ENCODE results near the gene CIDEB. TPM values are rescaled to one million over a fixed set of nuclear protein-coding genes. Genes with fewer than 3 reads are reported as not detected.

The CIDEB gene
- total RNA-seq, 1 experiment from 2014 or later, result 0.22 TPM

DNA sequence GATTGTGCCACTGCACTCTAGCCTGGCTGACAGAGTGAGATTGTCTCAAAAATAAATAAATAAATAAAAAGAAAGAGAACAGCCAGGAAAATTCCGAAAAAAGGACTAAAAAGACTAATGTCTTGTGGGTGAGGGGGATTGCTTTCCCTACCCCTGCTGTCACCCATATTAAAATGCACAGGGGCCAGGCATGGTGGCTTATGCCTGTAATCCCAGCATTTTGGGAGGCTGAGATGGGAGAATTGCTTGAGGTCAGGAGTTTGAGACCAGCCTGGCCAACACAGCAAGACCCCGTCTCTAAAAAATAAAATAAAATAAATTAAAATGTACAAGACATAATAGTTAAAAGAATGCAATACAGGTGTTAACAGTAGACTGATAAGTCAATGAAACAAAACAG is 14.3 kb downstream of the CIDEB start:
- RAD21 ChIA-PET (ENCODE audit: low non-redundant PET in 1 of 2, low total read pairs in 2 of 2, uncharacterized antibody in 2 of 2, unreplicated experiment in 2 of 2), result no interaction called here
- no TSS peak for BruUV-seq (replicated peaks)
- no peak overlapping the region for H3K4me2 ChIP-seq (ENCODE audit: low read length)
- no peaks in the 10 kb centered on the region for H3K9me2 ChIP-seq (ENCODE audit: insufficient read depth)
- no peaks in the 10 kb centered on the region for H4K20me1 ChIP-seq (ENCODE audit: insufficient read depth)
- peaks cover 17 to 23% of the 10 kb centered on the region in 2 experiments for H3K36me3 ChIP-seq (ENCODE audit: control insufficient read depth in 1 of 2, insufficient read depth in 2 of 2, low read length in 2 of 2)
- no peak overlapping the region for H3K9ac ChIP-seq (ENCODE audit: low read length)
- ATAC-seq (no peak), DNase-seq (ENCODE audit: low read depth, low spot score) (no peak)
- H3K27me3 ChIP-seq (ENCODE audit: insufficient read depth, low read length), result no peaks in the 10 kb centered on the region
- intact Hi-C loops (cut with micrococcal nuclease), result loop anchor here (10.0 kb wide), 1 partner anchor 309 kb away; the partner anchor contains the start of gene DHRS4L2
- POLR2A ChIA-PET, result no interaction called here
- no peak overlapping the region for H2AFZ ChIP-seq (ENCODE audit: low read depth, low read length, poor library complexity, severe bottlenecking)
- TF ChIP-seq POLR2AphosphoS5 (IDR thresholded peaks at IDR 0.05; ENCODE audit: low read depth, low read length), result no peak
- H3K27ac ChIP-seq (ENCODE audit: low read depth, low read length), result no peak overlapping the region
- no peaks in the 10 kb centered on the region for H3K9me3 ChIP-seq (ENCODE audit: control insufficient read depth in 1 of 2, insufficient read depth in 1 of 2, low read depth in 1 of 2, low read length in 2 of 2)
- H3K4me1 ChIP-seq (ENCODE audit: control insufficient read depth in 1 of 2, insufficient read depth in 2 of 2, low read length in 2 of 2), result peaks cover 9 to 16% of the 10 kb centered on the region in 2 experiments
- H3K79me2 ChIP-seq (ENCODE audit: insufficient read depth, low read length), result no peaks in the 10 kb centered on the region
- H3K4me3 ChIP-seq (replicated peaks in 1 of 2; ENCODE audit: low read depth in 1 of 2, low read length in 2 of 2), result no peak overlapping the region
- CTCF ChIA-PET, result interaction anchor here (1.1 to 1.9 kb wide), 3 partner anchors 15 to 179 kb away, joined by 3 to 7 read pairs (median 4); partner anchors contain the start of genes CIDEB, DCAF11, NRL and TINF2

DNA sequence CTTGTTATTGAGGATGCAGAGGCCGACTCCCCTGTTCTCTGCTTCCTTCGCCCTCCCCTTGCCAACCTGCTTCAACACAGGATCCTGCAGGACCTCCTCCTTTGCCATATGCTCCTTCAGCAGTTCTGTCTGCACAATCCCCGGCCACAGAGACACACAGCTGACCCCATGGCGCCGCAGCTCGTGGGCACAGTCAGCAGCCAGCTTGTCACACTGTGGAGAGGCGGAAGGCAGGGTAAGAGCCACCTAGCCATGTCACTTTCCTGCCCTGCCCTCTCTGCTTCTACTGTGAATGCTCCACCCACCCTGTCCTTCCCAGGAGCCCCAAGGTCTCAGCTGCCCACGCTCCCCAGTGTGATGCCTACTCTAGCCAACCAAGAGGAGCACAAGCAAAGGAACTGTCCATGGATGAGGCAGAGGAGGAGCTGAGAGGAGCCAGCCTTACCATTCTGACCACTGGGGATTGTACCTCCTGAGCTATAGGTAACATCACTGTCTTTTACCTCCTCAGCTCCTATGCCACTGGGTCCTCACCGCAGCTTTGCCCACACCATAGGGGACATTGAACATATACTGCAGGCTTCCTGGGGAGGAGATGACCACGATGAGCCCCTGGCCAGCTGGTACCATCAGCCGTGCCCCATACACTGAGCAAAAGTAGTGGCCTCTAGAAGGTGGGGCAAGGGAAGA is 15.5 kb downstream of the CIDEB start:
- Histone ChIP-seq H3K4me1 (ENCODE audit: control insufficient read depth in 1 of 2, insufficient read depth in 2 of 2, low read length in 2 of 2) (peaks cover 0 to 4% of the 10 kb centered on the region in 2 experiments; a peak in 2 of 4 replicates), H3K9me3 (ENCODE audit: control insufficient read depth in 1 of 2, insufficient read depth in 1 of 2, low read depth in 1 of 2, low read length in 2 of 2) (no peaks in the 10 kb centered on the region), H3K27ac (ENCODE audit: low read depth, low read length) (no peak overlapping the region), H3K36me3 (ENCODE audit: control insufficient read depth in 1 of 2, insufficient read depth in 2 of 2, low read length in 2 of 2) (peaks cover 17 to 23% of the 10 kb centered on the region in 2 experiments), H3K9ac (ENCODE audit: low read length) (no peak overlapping the region), H3K9me2 (ENCODE audit: insufficient read depth) (no peaks in the 10 kb centered on the region), H2AFZ (ENCODE audit: low read depth, low read length, poor library complexity, severe bottlenecking) (no peak overlapping the region), H3K4me3 (replicated peaks in 1 of 2; ENCODE audit: low read depth in 1 of 2, low read length in 2 of 2) (no peak overlapping the region), H4K20me1 (ENCODE audit: insufficient read depth) (no peaks in the 10 kb centered on the region), H3K4me2 (ENCODE audit: low read length) (no peak overlapping the region), H3K27me3 (ENCODE audit: insufficient read depth, low read length) (no peaks in the 10 kb centered on the region), H3K79me2 (ENCODE audit: insufficient read depth, low read length) (no peaks in the 10 kb centered on the region)
- POLR2A ChIA-PET, result no interaction called here
- BruUV-seq (replicated peaks), result no TSS peak
- RAD21 ChIA-PET (ENCODE audit: low non-redundant PET in 1 of 2, low total read pairs in 2 of 2, uncharacterized antibody in 2 of 2, unreplicated experiment in 2 of 2), result no interaction called here
- TF ChIP-seq EZH2phosphoT487 (IDR thresholded peaks at IDR 0.05; ENCODE audit: borderline replicate concordance), result no peak
- no peak for TF ChIP-seq SIN3A (IDR thresholded peaks at IDR 0.05; ENCODE audit: low read depth)
- TF ChIP-seq, protein P1, sequence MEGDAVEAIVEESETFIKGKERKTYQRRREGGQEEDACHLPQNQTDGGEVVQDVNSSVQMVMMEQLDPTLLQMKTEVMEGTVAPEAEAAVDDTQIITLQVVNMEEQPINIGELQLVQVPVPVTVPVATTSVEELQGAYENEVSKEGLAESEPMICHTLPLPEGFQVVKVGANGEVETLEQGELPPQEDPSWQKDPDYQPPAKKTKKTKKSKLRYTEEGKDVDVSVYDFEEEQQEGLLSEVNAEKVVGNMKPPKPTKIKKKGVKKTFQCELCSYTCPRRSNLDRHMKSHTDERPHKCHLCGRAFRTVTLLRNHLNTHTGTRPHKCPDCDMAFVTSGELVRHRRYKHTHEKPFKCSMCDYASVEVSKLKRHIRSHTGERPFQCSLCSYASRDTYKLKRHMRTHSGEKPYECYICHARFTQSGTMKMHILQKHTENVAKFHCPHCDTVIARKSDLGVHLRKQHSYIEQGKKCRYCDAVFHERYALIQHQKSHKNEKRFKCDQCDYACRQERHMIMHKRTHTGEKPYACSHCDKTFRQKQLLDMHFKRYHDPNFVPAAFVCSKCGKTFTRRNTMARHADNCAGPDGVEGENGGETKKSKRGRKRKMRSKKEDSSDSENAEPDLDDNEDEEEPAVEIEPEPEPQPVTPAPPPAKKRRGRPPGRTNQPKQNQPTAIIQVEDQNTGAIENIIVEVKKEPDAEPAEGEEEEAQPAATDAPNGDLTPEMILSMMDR (IDR thresholded peaks at IDR 0.05 in 2 of 3, conservative IDR thresholded peaks at IDR 0.05 in 1 of 3; ENCODE audit: borderline replicate concordance in 1 of 3, insufficient read depth in 1 of 3, low read depth in 2 of 3, low read length in 2 of 3), result no peak
- no peak for TF ChIP-seq ELF1 (IDR thresholded peaks at IDR 0.05; ENCODE audit: borderline replicate concordance, low read depth)
- no peak for TF ChIP-seq FOSL1 (IDR thresholded peaks at IDR 0.05; ENCODE audit: low read depth)
- TF ChIP-seq YY1 (IDR thresholded peaks at IDR 0.05; ENCODE audit: extremely low read depth, insufficient replicate concordance, low read depth, low read length), result no peak
- no peak for TF ChIP-seq TCF7L2 (IDR thresholded peaks at IDR 0.05; ENCODE audit: borderline replicate concordance, extremely low read depth, insufficient read depth, insufficient read length)
- TF ChIP-seq ZFX (IDR thresholded peaks at IDR 0.05), result no peak
- no peak for TF ChIP-seq EZH2 (IDR thresholded peaks at IDR 0.05)
- no peak for TF ChIP-seq POLR2A (IDR thresholded peaks at IDR 0.05; ENCODE audit: borderline replicate concordance, extremely low read depth, insufficient read depth, insufficient read length)
- TF ChIP-seq POLR2AphosphoS5 (IDR thresholded peaks at IDR 0.05; ENCODE audit: low read depth, low read length), result no peak
- TF ChIP-seq EGR1 (IDR thresholded peaks at IDR 0.05; ENCODE audit: low read depth), result no peak
- TF ChIP-seq SP1 (IDR thresholded peaks at IDR 0.05; ENCODE audit: low read depth), result no peak
- no peak for TF ChIP-seq RAD21 (IDR thresholded peaks at IDR 0.05; ENCODE audit: low read depth)
- intact Hi-C loops (cut with micrococcal nuclease), result loop anchor here (10.0 kb wide), 1 partner anchor 307 kb away; the partner anchor contains the start of gene DHRS4L2
- DNase-seq (ENCODE audit: low read depth, low spot score), result no peak
- CTCF ChIA-PET, result interaction anchor here (1.1 to 1.9 kb wide), 3 partner anchors 16 to 177 kb away, joined by 3 to 7 read pairs (median 4); partner anchors contain the start of genes CIDEB, DCAF11, NRL and TINF2
- no peak for ATAC-seq

All from HCT116 (cell line).